Measurements from ENCODE around the gene CTDSPL2. TPM values are rescaled to one million over a fixed set of nuclear protein-coding genes. Genes with fewer than 3 reads are reported as not detected.

Gene CTDSPL2
- total and polyA plus RNA-seq, 5 experiments from 2014 or later: 29.0 to 79.0 (median 41.8) TPM

Other genes starting within 250 kb of the CTDSPL2 start
- under 1 TPM; 0.14 to 0.21 TPM for gene FRMD5, start 232.4 kb upstream of the CTDSPL2 start, total RNA-seq
- under 1 TPM in 2 of 3 donors, not detected in 1; 0.16 to 0.21 TPM for gene FRMD5, start 232.4 kb upstream of the CTDSPL2 start, polyA plus RNA-seq
- gene GOLM2, start 138.9 kb upstream of the CTDSPL2 start, total RNA-seq: 10 to 100 TPM; 53.0 to 58.0 TPM
- 10 to 100 TPM; 36.5 to 41.7 (median 40.9) TPM for gene GOLM2, start 138.9 kb upstream of the CTDSPL2 start, polyA plus RNA-seq
- gene EIF3J, start 109.5 kb downstream of the CTDSPL2 start, total RNA-seq: 10 to 100 TPM; 70.9 to 77.4 TPM
- 10 to 100 TPM; 15.3 to 18.4 (median 16.2) TPM for gene EIF3J, start 109.5 kb downstream of the CTDSPL2 start, polyA plus RNA-seq
- gene SPG11, start 236.0 kb downstream of the CTDSPL2 start, total RNA-seq: 100 to 1,000 TPM; 133 to 138 TPM
- gene SPG11, start 236.0 kb downstream of the CTDSPL2 start, polyA plus RNA-seq: 10 to 100 TPM; 24.3 to 30.9 (median 29.8) TPM